Left lobe of liver (tissue), 2 donors: Measurements from ENCODE around the gene TULP4. TPM values are rescaled to one million over a fixed set of nuclear protein-coding genes. Genes with fewer than 3 reads are reported as not detected.
"Not testable (repeated sequence)": the region's sequence is repeated elsewhere in the genome, so short reads cannot be mapped to it uniquely, and the experiment has no call there.

Source experiments
- ATAC-seq: fragments of 200-7000 bp; cut with Tn5 transposase; one replicate; pipeline ENCODE4 v1.9.1; 2020; ENCODE audit warnings: mild to moderate bottlenecking, moderate library complexity
- DNase-seq: peaks from one replicate; pipeline ENCODE4 v3.0.0-alpha.2; 2020; ENCODE audit warnings: low spot score
- total RNA-seq: library from RNA; stranded (reverse); gene quantifications from one replicate; pipeline ENCODE4 v1.2.1, GENCODE V29; 2021
- donor health status: DM: no; HTN: no; CAD: no; lungs with moderate emphysema.
- donor health status: DM: no; HTN: yes; CAD: no.

Gene TULP4
- total RNA-seq, 1 donor from 2014 or later, result 27.1 TPM

- DNase-seq (no peak), ATAC-seq (peak; percentile 91)
These were observed 206.2 kb downstream of the TULP4 start for GRCh38 chr6:158518191-158519127.

- no peak for ATAC-seq
These were observed 207.0 kb downstream of the TULP4 start for GRCh38 chr6:158519300-158519699.

GRCh38 chr6:158519761-158520160, 207.5 kb downstream of the TULP4 start:
- DNase-seq (no peak), ATAC-seq (no peak)

More at GRCh38 chr6:158519300-158519699, 207.0 kb downstream of the TULP4 start:
- DNase-seq, result no peak

- DNase-seq, ATAC-seq: not testable (repeated sequence)
These were observed 208.7 kb downstream of the TULP4 start for GRCh38 chr6:158520975-158521374.

GRCh38 chr6:158521759-158522158, 209.5 kb downstream of the TULP4 start:
- DNase-seq (no peak), ATAC-seq (no peak)

- no peak for DNase-seq
- ATAC-seq, result no peak
These were observed 210.4 kb downstream of the TULP4 start for GRCh38 chr6:158522616-158523015.

GRCh38 chr6:158524311-158524710, 212.0 kb downstream of the TULP4 start:
- ATAC-seq, result no peak
- DNase-seq, result no peak

- ATAC-seq, result not testable (repeated sequence)
These were observed 215.6 kb downstream of the TULP4 start for GRCh38 chr6:158527858-158528257.

GRCh38 chr6:158528826-158529225, 216.6 kb downstream of the TULP4 start:
- ATAC-seq (no peak), DNase-seq (no peak)

More at GRCh38 chr6:158527858-158528257, 215.6 kb downstream of the TULP4 start:
- DNase-seq, result not testable (repeated sequence)

GRCh38 chr6:158529629-158530028, 217.4 kb downstream of the TULP4 start:
- ATAC-seq (no peak), DNase-seq (no peak)

GRCh38 chr6:158531566-158531965, 219.3 kb downstream of the TULP4 start:
- no peak for DNase-seq
- ATAC-seq, result no peak

- DNase-seq, result no peak
- ATAC-seq, result no peak
These were observed 219.7 kb downstream of the TULP4 start for GRCh38 chr6:158531970-158532369.

- peak; percentile 53 for DNase-seq
- peak; percentile 92 for ATAC-seq
These were observed 224.0 kb downstream of the TULP4 start for GRCh38 chr6:158536084-158536890.

- no peak for DNase-seq
These were observed 224.9 kb downstream of the TULP4 start for GRCh38 chr6:158536891-158537798.

GRCh38 chr6:158538741-158539140, 226.5 kb downstream of the TULP4 start:
- DNase-seq, result no peak
- no peak for ATAC-seq

More at GRCh38 chr6:158536891-158537798, 224.9 kb downstream of the TULP4 start:
- ATAC-seq, result peak; percentile 21

- ATAC-seq (no peak), DNase-seq (no peak)
These were observed 227.1 kb downstream of the TULP4 start for GRCh38 chr6:158539413-158539812.

GRCh38 chr6:158539881-158540280, 227.6 kb downstream of the TULP4 start:
- DNase-seq, result no peak
- no peak for ATAC-seq

- DNase-seq, result no peak
- no peak for ATAC-seq
These were observed 231.4 kb downstream of the TULP4 start for GRCh38 chr6:158543606-158544185.

- ATAC-seq, result no peak
- DNase-seq, result no peak
These were observed 232.2 kb downstream of the TULP4 start for GRCh38 chr6:158544428-158544827.
